Lower lobe of right lung (tissue), 2 donors: ENCODE results near the gene CBLN3. TPM values are rescaled to one million over a fixed set of nuclear protein-coding genes. Genes with fewer than 3 reads are reported as not detected.

Source experiments
- ATAC-seq, 2 donors: fragments of 200-7000 bp; cut with Tn5 transposase; one replicate each; pipeline ENCODE4 v1.9.1; 2020 to 2022; ENCODE audit warnings: mild to moderate bottlenecking in 2 of 2, moderate library complexity in 2 of 2
- DNase-seq: peaks from one replicate; pipeline ENCODE4 v3.0.0-alpha.2; 2020
- H3K27ac ChIP-seq: fragments of 200-600 bp; one replicate; pipeline ENCODE4 v1.8.0; 2022
- H3K27me3 ChIP-seq: fragments of 200-600 bp; one replicate; pipeline ENCODE4 v1.8.0; 2022; ENCODE audit warnings: low read depth
- H3K36me3 ChIP-seq: fragments of 200-600 bp; one replicate; pipeline ENCODE4 v1.8.0; 2022; ENCODE audit warnings: mild to moderate bottlenecking
- H3K4me1 ChIP-seq: fragments of 200-600 bp; one replicate; pipeline ENCODE4 v1.8.0; 2022
- H3K4me3 ChIP-seq: fragments of 200-600 bp; one replicate; pipeline ENCODE4 v1.8.0; 2022; ENCODE audit warnings: mild to moderate bottlenecking
- H3K9me3 ChIP-seq: fragments of 200-600 bp; one replicate; pipeline ENCODE4 v1.8.0; 2022
- intact Hi-C: fragments of 100-400 bp; cut with DNase I; formaldehyde crosslinking; loops from one replicate; pipeline ENCODE4 v1.11.0; 2022
- total RNA-seq: library from RNA; stranded (reverse); fragmentation: NEBNext Ultra II Directional; extraction: Animal tissue kit (Norgen Biotek cat#: 25700); gene quantifications from one replicate; pipeline ENCODE4 v1.2.1, GENCODE V29; 2021
- TF ChIP-seq, protein P1 (sequence below): fragments of 200-600 bp; IDR thresholded peaks from one replicate; pipeline ENCODE4 v1.8.0; 2022; ENCODE audit warnings: antibody characterized with exemption, mild to moderate bottlenecking
- donor health status: DM: no; HTN: yes; CAD: no; lungs with severe emphysema.

Gene CBLN3
- total RNA-seq, 1 donor from 2014 or later, result 2.3 TPM

DNA sequence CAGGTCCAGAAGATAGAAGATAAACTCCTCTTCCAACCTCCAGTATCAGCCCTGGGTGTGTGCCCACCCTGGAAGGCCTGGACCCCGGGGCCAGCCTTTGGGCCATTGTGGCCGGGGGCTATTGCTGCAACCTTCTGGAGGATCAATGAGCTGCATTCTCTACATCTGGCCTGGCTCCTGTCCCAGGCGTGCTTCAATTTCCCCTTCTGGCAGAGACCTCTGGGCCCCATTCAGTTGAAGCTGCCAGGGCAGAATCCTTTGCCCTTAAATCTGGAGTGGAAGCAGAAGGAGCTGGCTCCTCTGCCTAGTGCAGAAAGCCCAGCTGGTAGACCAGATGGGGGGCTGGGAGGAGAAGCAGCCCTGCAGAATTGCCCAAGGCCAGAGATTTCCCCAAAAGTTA is 20.7 kb downstream of the CBLN3 start:
- TF ChIP-seq, protein P1, sequence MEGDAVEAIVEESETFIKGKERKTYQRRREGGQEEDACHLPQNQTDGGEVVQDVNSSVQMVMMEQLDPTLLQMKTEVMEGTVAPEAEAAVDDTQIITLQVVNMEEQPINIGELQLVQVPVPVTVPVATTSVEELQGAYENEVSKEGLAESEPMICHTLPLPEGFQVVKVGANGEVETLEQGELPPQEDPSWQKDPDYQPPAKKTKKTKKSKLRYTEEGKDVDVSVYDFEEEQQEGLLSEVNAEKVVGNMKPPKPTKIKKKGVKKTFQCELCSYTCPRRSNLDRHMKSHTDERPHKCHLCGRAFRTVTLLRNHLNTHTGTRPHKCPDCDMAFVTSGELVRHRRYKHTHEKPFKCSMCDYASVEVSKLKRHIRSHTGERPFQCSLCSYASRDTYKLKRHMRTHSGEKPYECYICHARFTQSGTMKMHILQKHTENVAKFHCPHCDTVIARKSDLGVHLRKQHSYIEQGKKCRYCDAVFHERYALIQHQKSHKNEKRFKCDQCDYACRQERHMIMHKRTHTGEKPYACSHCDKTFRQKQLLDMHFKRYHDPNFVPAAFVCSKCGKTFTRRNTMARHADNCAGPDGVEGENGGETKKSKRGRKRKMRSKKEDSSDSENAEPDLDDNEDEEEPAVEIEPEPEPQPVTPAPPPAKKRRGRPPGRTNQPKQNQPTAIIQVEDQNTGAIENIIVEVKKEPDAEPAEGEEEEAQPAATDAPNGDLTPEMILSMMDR, result no peak
- no peak overlapping the region for H3K27ac ChIP-seq
- H3K36me3 ChIP-seq, result peaks cover 48% of the 10 kb centered on the region
- H3K4me3 ChIP-seq, result no peak overlapping the region
- DNase-seq, result no peak
- peaks cover 5% of the 10 kb centered on the region for H3K4me1 ChIP-seq
- H3K27me3 ChIP-seq, result no peaks in the 10 kb centered on the region
- no peaks in the 10 kb centered on the region for H3K9me3 ChIP-seq
- intact Hi-C loops, result no loop called here
- ATAC-seq, result no peak

DNA sequence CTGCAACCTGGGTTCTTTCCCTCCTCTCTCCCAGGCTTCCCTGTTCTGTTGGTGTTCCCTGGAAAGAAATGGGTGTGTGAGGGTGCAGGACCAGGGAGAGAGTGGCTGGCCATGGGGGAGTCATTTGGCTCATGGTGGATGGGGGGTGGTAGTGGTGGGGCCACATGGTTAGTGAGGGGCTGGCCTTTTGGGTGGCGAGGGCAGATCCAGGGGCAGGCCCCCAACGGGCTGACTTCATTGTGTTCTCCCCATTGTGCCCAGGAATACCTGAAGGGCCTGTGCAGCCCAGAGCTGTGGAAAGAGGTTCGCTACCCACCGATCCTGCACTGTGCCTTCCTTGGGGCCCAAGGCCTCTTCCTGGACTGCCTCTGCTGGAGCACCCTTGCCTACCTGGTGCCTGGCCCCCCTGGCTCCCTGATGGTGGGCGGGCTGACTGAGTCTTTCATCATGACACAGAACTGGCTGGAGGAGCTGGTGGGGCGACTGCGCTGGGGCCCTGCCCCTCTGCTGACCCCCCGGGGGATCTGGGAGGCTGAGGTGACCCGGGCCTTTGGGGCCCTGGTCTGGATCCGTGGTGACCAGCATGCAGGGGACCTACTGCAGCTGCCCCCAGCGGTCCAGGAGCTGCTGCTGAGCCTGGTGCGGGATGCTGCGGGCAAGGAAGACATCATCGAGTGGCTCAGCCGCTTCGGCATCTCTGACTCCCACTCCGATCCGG is 21.7 kb downstream of the CBLN3 start:
- Histone ChIP-seq H3K36me3 (peaks cover 38% of the 10 kb centered on the region), H3K4me1 (peaks cover 9% of the 10 kb centered on the region), H3K9me3 (no peaks in the 10 kb centered on the region), H3K27me3 (no peaks in the 10 kb centered on the region), H3K27ac (no peak overlapping the region), H3K4me3 (no peak overlapping the region)
- no peak for DNase-seq
- TF ChIP-seq, protein P1, result no peak
- intact Hi-C loops, result no loop called here
- ATAC-seq, result no peak

DNA sequence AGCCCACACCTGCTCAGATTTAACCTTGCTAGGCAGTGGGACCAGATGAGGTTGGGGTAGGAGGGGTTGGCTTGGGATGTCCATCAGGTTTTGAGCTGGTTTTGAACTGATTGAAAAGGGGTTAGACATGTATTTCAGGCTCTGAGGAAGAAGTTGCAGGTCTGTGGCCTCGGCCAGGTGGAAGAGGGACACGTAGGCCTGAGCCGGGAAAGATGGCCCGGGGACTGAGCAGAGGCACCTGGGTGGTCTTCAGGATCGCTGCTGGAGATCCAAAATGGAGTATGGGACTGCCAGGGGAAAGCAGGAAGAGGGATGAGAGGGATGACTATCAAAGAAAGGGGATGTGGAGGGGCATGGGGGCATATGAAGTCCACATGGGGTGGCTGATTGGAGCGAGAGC is 23.1 kb downstream of the CBLN3 start:
- no peaks in the 10 kb centered on the region for H3K27me3 ChIP-seq
- H3K27ac ChIP-seq, result no peak overlapping the region
- H3K36me3 ChIP-seq, result peaks cover 31% of the 10 kb centered on the region
- TF ChIP-seq, protein P1, result no peak
- peaks cover 21% of the 10 kb centered on the region for H3K4me1 ChIP-seq
- intact Hi-C loops, result no loop called here
- no peak overlapping the region for H3K4me3 ChIP-seq
- no peak for ATAC-seq
- DNase-seq, result no peak
- H3K9me3 ChIP-seq, result no peaks in the 10 kb centered on the region

DNA sequence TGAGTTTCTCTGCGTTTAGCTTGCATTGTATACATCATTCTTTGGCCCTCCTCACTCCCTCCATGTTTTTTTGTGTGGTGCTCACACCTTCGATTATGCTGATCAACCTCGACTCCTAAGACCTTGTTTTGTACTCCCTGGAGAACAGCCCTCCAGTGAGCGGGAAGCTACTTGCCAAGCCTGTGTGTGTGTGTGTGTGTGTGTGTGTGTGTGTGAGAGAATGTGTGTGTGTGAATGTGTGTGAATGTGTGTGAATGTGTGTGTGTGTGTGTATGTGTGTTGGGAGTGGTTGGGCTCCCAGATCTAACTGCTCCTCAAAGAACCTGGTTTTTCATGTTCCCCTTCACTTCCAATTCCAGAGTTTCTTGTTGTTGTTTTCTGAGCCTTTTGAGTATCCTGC is 24.7 kb downstream of the CBLN3 start:
- Histone ChIP-seq H3K9me3 (no peaks in the 10 kb centered on the region), H3K4me3 (no peak overlapping the region), H3K36me3 (peaks cover 22% of the 10 kb centered on the region), H3K4me1 (peaks cover 35% of the 10 kb centered on the region), H3K27me3 (no peaks in the 10 kb centered on the region), H3K27ac (no peak overlapping the region)
- TF ChIP-seq, protein P1, result no peak
- DNase-seq (no peak), ATAC-seq (no peak)
- intact Hi-C loops, result no loop called here

DNA sequence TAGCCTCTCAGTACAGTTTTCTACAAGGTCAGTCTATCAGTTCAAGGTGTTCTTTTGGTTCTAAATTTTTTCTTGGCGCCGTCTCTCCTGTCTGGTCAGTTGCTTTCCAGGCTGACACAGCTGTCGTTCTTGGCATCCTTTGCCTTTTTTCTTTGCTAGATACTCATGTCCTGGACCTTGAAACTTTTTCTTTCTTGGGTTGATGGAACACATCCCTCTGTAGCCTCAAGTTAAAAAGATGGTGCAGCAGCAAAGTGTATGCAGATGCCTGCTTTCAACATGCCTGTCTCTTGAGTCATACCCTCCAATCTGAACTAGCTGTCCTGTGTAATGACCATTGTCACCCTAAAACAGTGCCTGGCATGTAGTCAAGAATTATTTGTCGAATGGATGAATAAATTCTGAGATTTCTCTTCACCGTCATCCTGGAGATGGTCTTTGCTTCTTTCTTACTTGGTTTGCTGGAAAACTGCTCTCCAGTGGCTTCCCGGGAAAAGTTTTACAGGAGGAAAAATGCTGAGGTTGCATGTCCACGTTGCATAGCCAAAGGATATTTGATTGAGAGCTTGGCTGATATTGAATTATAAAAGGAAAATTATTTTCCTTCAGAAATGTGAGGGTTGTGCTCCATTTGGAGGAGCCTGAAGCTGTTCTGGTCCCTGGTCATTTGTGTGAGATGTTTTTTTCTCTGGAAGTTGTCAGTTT is 26.0 kb downstream of the CBLN3 start:
- Histone ChIP-seq H3K4me1 (peaks cover 44% of the 10 kb centered on the region), H3K4me3 (no peak overlapping the region), H3K9me3 (no peaks in the 10 kb centered on the region), H3K36me3 (peaks cover 9% of the 10 kb centered on the region), H3K27ac (no peak overlapping the region), H3K27me3 (no peaks in the 10 kb centered on the region)
- intact Hi-C loops, result no loop called here
- TF ChIP-seq, protein P1, result no peak
- ATAC-seq (peak in 1 of 2 donors; percentile 6), DNase-seq (no peak)
